ENCODE data around the gene PRKD1.
"Not testable (repeated sequence)": the region's sequence is repeated elsewhere in the genome, so short reads cannot be mapped to it uniquely, and the experiment has no call there.

The PRKD1 gene

DNA sequence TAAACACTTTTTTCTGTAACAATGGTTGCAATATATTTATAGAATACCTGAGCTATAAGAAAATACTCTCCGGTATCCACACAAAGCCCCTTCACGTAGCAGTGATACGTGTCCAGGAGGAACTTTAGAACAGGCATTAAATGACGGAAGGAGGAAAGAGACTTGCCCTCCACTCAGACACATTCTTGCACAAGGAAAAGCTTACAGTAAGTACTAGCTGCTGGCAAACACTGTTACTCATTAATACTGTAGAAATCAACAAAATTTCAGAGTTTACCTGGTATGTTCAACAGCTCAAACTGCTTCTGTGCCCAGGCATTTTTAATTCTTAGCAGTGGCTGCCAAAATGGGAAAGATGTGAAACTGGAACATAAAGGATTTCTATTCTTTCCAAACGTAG lies 41.7 kb downstream of the PRKD1 start:
- Mint-ChIP-seq H3K4me1 (ENCODE audit: low read depth) (no peaks in the 10 kb centered on the region), H3K27me3 (ENCODE audit: low read depth) (no peaks in the 10 kb centered on the region), H3K4me3 (no peak overlapping the region), H3K36me3 (ENCODE audit: low read depth) (no peaks in the 10 kb centered on the region), H3K9me3 (peaks cover 45% of the 10 kb centered on the region), H3K27ac (no peak overlapping the region)
- no peak for DNase-seq (ENCODE audit: low spot score)

DNA sequence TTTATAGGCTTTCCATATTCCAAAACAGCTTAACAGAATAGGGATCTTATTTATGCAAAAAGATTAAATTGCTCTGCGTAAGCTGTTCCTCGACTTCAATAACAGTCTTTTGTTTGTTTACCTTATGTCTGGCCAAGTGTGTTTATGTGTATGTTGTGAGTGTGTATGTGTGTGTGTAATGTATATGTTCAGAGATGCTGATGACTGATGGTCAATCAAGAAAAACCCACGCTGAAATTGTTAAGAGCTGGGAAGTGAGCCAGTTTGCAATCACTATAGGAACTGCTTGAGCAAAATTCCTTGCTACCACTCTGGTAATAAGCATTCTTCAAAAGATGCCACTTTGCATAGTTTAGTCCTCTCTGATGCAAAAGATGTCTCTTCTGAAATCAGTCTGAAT lies 59.6 kb downstream of the PRKD1 start:
- Mint-ChIP-seq H3K4me3 (no peak overlapping the region), H3K4me1 (ENCODE audit: low read depth) (no peaks in the 10 kb centered on the region), H3K27ac (no peak overlapping the region), H3K27me3 (ENCODE audit: low read depth) (no peaks in the 10 kb centered on the region), H3K36me3 (ENCODE audit: low read depth) (no peaks in the 10 kb centered on the region), H3K9me3 (peaks cover 8% of the 10 kb centered on the region)
- DNase-seq (ENCODE audit: low spot score) = no peak

DNA sequence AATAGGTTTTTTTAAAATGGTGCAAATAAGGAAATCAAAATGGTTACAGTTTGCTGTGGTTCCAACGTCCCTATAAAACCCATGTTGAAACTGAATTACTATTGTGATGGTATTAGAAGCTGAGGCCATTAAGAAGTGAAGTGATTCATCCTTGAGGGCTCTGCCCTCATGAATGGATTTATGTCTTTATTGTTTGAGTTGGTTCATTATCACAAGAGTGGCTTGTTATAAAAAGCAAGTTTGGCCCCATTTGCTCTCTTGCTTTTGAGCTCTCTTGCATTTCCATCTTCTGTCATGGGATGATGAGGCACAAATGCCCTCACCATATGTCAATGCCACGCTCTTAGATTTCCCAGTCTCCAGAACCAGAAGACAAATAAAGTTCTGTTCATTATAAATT lies 62.3 kb downstream of the PRKD1 start:
- peaks cover 16% of the 10 kb centered on the region for H3K9me3 Mint-ChIP-seq
- H3K4me3 Mint-ChIP-seq = no peak overlapping the region
- H3K36me3 Mint-ChIP-seq (ENCODE audit: low read depth) = no peaks in the 10 kb centered on the region
- H3K4me1 Mint-ChIP-seq (ENCODE audit: low read depth) = no peaks in the 10 kb centered on the region
- no peak for DNase-seq (ENCODE audit: low spot score)
- no peak overlapping the region for H3K27ac Mint-ChIP-seq
- H3K27me3 Mint-ChIP-seq (ENCODE audit: low read depth) = no peaks in the 10 kb centered on the region

DNA sequence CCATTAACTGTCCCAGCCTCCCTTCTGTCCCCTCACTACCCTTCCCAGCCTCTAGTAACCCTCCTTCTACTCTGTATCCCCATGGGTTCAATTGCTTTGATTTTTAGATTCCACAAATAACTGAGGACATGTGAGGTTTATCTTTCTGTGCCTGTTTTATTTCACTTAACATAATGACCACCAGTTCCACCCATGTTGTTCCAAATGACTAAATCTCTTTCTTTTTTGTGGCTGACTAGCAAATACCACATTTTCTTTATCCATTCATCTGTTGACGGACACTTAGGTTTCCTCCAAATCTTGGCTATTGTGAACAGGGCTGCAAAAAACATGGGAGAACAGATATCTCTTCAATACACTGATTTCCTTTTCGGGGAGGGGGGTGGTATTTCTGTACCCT lies 65.7 kb downstream of the PRKD1 start:
- Mint-ChIP-seq H3K4me3 (no peak overlapping the region), H3K4me1 (ENCODE audit: low read depth) (no peaks in the 10 kb centered on the region), H3K27me3 (ENCODE audit: low read depth) (no peaks in the 10 kb centered on the region), H3K36me3 (ENCODE audit: low read depth) (no peaks in the 10 kb centered on the region), H3K9me3 (peaks cover 13% of the 10 kb centered on the region), H3K27ac (no peak overlapping the region)
- no peak for DNase-seq (ENCODE audit: low spot score)

DNA sequence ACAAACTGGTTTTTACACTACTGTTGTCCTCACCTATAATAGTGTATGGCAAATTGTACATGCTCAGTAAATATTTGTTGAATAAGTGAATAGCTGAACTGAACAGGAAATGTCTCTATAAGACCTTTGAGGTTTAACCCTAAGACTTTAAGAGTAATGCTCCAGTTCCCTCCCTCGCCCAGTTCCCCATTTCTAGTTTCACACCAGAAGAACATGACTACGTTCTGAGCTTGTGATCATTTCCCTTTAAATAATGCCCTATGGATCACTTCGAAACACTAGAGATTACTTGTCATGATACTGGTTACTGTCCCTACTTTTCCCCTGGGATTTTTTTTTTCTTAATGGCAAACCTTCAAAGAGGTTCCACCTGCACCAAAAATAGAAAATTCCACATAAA lies 69.3 kb downstream of the PRKD1 start:
- H3K4me3 Mint-ChIP-seq = no peak overlapping the region
- H3K36me3 Mint-ChIP-seq (ENCODE audit: low read depth) = no peaks in the 10 kb centered on the region
- DNase-seq (ENCODE audit: low spot score) = no peak
- H3K27ac Mint-ChIP-seq = no peak overlapping the region
- H3K4me1 Mint-ChIP-seq (ENCODE audit: low read depth) = no peaks in the 10 kb centered on the region
- peaks cover 37% of the 10 kb centered on the region for H3K9me3 Mint-ChIP-seq
- H3K27me3 Mint-ChIP-seq (ENCODE audit: low read depth) = no peaks in the 10 kb centered on the region

DNA sequence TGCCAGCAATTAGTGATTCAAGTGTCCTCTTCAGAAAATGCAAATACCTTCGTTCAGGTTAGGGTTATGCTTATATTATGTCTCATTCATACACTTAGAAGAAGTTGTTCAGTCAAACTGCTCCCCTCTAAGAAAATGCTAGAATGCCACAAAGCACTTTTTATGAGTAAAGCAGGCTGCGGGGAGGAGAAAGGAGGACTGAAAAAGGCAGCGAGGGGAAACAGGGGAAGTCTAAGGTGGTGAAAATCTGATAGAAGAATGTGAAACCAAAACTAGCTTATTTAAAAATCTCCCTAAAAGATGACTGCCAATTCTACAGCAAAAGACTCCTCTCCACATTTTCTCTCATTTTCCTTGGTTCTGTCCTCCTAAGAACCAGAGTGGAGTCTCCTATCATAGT lies 70.1 kb downstream of the PRKD1 start:
- H3K9me3 Mint-ChIP-seq = peaks cover 41% of the 10 kb centered on the region
- no peaks in the 10 kb centered on the region for H3K36me3 Mint-ChIP-seq (ENCODE audit: low read depth)
- no peak overlapping the region for H3K4me3 Mint-ChIP-seq
- no peak for DNase-seq (ENCODE audit: low spot score)
- H3K27me3 Mint-ChIP-seq (ENCODE audit: low read depth) = no peaks in the 10 kb centered on the region
- no peaks in the 10 kb centered on the region for H3K4me1 Mint-ChIP-seq (ENCODE audit: low read depth)
- no peak overlapping the region for H3K27ac Mint-ChIP-seq

DNA sequence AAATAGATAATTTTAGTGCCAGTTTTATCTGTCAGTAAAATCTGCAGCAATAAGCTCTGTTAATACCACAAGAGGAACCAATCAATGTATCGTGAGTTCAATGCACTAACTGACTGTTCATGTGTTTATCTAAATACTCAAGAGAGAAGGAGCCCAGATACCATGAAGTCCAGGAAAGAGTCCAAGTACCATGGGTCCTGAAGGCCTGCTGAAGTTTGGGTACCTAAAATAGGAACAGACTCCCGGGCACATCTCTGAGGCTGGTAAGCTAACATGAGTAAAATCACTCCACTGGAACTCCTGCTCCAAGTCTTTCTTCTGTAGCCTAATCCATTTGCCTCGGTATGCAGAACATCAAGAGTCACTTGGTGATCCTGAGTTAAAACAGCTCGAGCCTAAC lies 71.1 kb downstream of the PRKD1 start:
- no peak overlapping the region for H3K27ac Mint-ChIP-seq
- H3K9me3 Mint-ChIP-seq = peaks cover 42% of the 10 kb centered on the region
- DNase-seq (ENCODE audit: low spot score) = no peak
- no peaks in the 10 kb centered on the region for H3K27me3 Mint-ChIP-seq (ENCODE audit: low read depth)
- H3K4me1 Mint-ChIP-seq (ENCODE audit: low read depth) = no peaks in the 10 kb centered on the region
- no peaks in the 10 kb centered on the region for H3K36me3 Mint-ChIP-seq (ENCODE audit: low read depth)
- H3K4me3 Mint-ChIP-seq = no peak overlapping the region

DNA sequence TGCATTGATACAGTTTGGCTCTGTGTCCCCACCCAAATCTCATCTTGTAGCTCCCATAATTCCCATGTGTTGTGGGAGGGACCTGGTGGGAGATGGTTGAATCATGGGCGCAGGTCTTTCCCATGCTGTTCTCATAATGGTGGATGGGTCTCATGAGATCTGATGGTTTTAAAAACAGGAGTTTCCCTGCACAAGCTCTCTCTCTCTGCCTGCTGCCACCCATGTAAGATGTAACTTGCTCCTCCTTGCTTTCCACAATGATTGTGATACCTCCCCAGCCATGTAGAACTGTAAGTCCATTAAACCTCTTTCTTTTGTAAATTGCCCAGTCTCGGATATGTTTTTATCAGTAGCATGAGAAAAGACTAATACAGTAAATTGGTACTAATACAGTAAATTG lies 74.0 kb downstream of the PRKD1 start:
- peaks cover 66% of the 10 kb centered on the region for H3K9me3 Mint-ChIP-seq

DNA sequence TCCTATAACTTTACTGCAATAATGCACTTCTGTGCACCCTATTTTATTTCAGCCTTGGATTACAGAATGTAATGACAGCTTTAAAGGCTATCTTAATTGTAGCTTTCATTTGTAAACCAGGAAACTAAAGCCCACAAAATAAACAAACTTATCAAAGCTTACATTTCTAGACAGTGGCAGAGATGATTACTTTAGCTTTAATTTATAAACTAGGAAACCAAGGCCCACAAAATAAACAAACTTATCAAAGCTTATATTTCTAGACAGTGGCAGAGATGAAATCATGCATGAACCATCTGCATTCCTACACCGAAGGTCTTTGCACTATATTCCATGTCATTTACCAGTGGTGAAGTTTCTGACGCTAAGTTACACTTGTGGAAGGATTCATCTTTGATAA lies 74.4 kb downstream of the PRKD1 start:
- no peaks in the 10 kb centered on the region for H3K27me3 Mint-ChIP-seq (ENCODE audit: low read depth)
- peaks cover 66% of the 10 kb centered on the region for H3K9me3 Mint-ChIP-seq
- no peaks in the 10 kb centered on the region for H3K36me3 Mint-ChIP-seq (ENCODE audit: low read depth)
- no peak overlapping the region for H3K4me3 Mint-ChIP-seq
- no peak overlapping the region for H3K27ac Mint-ChIP-seq
- no peaks in the 10 kb centered on the region for H3K4me1 Mint-ChIP-seq (ENCODE audit: low read depth)
- no peak for DNase-seq (ENCODE audit: low spot score)

More for the DNA sequence above, 74.0 kb downstream of the PRKD1 start:
- H3K27ac Mint-ChIP-seq; H3K27me3 Mint-ChIP-seq (ENCODE audit: low read depth); DNase-seq (ENCODE audit: low spot score); H3K36me3 Mint-ChIP-seq (ENCODE audit: low read depth); H3K4me1 Mint-ChIP-seq (ENCODE audit: low read depth); H3K4me3 Mint-ChIP-seq: not testable (repeated sequence)

DNA sequence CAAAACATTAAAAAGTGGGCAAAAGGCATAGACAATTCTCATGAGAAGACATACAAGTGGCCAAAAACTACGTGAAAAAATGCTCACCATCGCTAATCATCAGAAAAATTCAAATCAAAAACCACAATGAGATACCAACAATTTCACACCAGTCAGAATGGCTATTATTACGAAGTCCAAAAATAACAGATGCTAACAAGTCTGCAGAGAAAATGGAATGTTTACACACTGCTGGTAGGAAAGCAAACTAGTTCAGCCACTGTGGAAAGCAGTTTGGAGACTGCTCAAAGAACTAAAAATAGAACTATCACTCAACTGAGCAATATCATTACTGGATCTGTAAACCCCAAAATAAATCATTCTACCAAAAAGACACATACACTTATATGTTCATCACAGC lies 76.2 kb downstream of the PRKD1 start:
- Mint-ChIP-seq H3K9me3 (peaks cover 71% of the 10 kb centered on the region), H3K27ac (no peak overlapping the region), H3K27me3 (ENCODE audit: low read depth) (no peaks in the 10 kb centered on the region), H3K4me1 (ENCODE audit: low read depth) (no peaks in the 10 kb centered on the region), H3K4me3 (no peak overlapping the region), H3K36me3 (ENCODE audit: low read depth) (no peaks in the 10 kb centered on the region)
- DNase-seq (ENCODE audit: low spot score) = no peak

DNA sequence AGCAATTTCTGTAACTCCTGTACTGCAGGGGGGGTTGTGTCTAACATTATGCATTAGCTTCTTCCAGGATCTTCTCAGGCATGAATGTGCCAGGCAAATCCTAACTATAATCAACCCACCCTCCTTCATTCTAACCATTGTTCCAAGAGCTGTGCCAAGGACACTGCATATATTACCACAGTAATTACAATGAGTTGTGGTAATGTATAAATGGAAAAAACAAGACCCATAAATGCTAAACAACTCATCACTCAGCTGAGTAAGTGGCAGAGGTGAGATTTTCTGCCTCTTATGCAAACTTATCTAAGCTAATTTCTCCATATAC lies 80.6 kb downstream of the PRKD1 start:
- no peaks in the 10 kb centered on the region for H3K27me3 Mint-ChIP-seq (ENCODE audit: low read depth)
- DNase-seq (ENCODE audit: low spot score) = no peak
- H3K9me3 Mint-ChIP-seq = peaks cover 42% of the 10 kb centered on the region
- no peak overlapping the region for H3K27ac Mint-ChIP-seq
- H3K36me3 Mint-ChIP-seq (ENCODE audit: low read depth) = no peaks in the 10 kb centered on the region
- H3K4me1 Mint-ChIP-seq (ENCODE audit: low read depth) = no peaks in the 10 kb centered on the region
- H3K4me3 Mint-ChIP-seq = no peak overlapping the region

DNA sequence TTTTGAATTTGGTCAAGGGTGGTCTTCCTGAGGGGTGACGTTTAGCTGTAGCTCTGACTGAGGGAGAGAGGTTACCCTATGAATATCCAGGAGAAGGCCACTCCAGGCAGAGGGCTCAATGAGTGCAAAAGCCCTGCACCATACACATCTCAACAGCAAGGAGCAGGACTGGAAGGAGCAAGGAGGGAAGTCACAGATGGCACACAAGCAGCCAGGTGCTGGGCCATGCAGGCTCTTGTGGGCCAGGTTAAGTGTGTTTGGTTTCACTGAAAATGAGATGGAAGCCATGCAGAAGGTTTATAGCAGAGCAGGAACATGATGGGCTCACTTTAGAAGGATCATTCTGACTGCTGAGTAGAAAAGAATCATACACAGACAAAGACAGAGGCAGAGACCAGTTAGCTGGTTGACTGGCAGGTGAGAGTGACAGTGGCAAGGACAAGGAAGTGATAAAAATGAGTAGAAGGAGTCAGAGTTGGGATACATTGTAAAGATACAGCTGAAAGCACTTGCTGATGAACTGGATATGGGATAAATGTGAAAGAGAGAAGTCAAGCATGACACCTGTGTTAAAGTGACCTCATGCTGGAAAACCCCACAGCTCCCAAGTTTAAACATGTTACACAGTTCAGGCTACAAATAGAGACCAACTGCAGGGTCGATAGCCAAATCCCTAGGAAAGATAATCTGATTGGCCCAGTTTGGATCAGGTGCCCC lies 81.2 kb downstream of the PRKD1 start:
- Mint-ChIP-seq H3K4me1 (ENCODE audit: low read depth) (no peaks in the 10 kb centered on the region), H3K27ac (no peak overlapping the region), H3K4me3 (no peak overlapping the region), H3K27me3 (ENCODE audit: low read depth) (no peaks in the 10 kb centered on the region), H3K36me3 (ENCODE audit: low read depth) (no peaks in the 10 kb centered on the region), H3K9me3 (peaks cover 38% of the 10 kb centered on the region)
- DNase-seq (ENCODE audit: low spot score) = no peak

DNA sequence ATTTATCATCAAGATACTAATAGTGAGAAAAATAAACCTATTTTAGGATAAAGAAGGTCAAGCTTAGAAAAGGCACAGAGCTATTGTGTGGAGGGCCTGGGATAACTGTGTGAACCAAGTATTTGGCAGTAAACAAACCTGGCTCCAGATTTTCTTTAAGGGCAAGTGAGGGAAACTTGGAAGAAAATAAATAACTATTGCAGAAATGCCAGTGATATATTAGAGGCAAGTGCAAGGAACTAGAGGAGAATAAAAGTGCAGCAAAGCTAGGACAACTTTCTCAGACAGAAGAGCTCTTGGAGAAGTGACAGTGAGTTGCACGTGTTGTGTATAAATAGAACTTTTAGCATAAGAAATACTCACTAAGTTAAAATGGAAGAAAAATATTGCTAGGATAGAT lies 83.7 kb downstream of the PRKD1 start:
- H3K36me3 Mint-ChIP-seq (ENCODE audit: low read depth) = no peaks in the 10 kb centered on the region
- H3K9me3 Mint-ChIP-seq = peaks cover 31% of the 10 kb centered on the region

DNA sequence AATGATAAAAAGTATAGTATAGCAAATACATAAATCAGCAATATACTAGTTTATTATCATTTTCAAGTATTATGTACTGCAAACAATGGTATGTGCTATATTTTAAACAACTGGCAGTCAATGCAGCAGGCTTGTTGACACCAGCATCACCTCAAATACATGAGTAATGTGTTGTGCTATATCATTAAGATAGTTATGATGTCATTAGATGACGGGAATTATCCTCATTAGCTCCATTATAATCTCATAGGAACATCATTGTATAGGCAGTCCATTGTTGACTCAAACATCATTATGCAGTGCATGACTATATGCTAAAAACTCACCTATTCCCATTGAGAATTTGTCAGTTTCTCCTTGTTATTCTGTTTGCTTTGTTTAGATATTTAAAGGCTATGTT lies 85.4 kb downstream of the PRKD1 start:
- Mint-ChIP-seq H3K27me3 (ENCODE audit: low read depth) (no peaks in the 10 kb centered on the region), H3K36me3 (ENCODE audit: low read depth) (no peaks in the 10 kb centered on the region), H3K9me3 (peaks cover 30% of the 10 kb centered on the region), H3K4me3 (no peak overlapping the region), H3K27ac (no peak overlapping the region), H3K4me1 (ENCODE audit: low read depth) (no peaks in the 10 kb centered on the region)
- DNase-seq (ENCODE audit: low spot score) = no peak

More for the DNA sequence above, 83.7 kb downstream of the PRKD1 start:
- Mint-ChIP-seq H3K4me3 (no peak overlapping the region), H3K4me1 (ENCODE audit: low read depth) (no peaks in the 10 kb centered on the region), H3K27me3 (ENCODE audit: low read depth) (no peaks in the 10 kb centered on the region), H3K27ac (no peak overlapping the region)
- DNase-seq (ENCODE audit: low spot score) = no peak

DNA sequence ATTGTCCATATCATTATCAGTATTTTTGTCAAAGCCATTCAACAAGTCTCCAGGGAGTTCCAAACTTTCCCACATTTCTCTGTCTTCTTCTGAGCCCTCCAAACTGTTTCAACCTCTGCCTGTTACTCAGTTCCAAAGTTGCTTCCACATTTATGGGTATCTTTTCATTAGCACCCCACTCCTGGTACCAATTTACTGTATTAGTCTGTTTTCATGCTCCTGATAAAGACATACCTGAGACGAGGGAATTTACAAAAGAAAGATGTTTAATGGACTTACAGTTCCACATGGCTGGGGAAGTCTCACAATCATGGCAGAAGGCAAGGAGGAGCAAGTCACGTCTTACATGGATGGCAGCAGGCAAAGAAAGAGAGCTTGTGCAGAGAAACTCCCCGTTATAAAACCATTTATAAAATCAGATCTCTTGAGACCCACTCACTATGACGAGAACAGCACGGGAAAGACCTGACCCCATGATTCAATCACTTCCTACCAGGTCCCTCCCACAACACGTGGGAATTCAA lies 87.2 kb downstream of the PRKD1 start:
- not testable (repeated sequence) for H3K27me3 Mint-ChIP-seq (ENCODE audit: low read depth); H3K36me3 Mint-ChIP-seq (ENCODE audit: low read depth); DNase-seq (ENCODE audit: low spot score); H3K4me1 Mint-ChIP-seq (ENCODE audit: low read depth); H3K27ac Mint-ChIP-seq; H3K4me3 Mint-ChIP-seq
- peaks cover 38% of the 10 kb centered on the region for H3K9me3 Mint-ChIP-seq
